HG02840 (cell line): ENCODE measurements around the gene NANP.

Source experiments
- ATAC-seq: cut with Tn5 transposase; IDR thresholded peaks from one replicate; pipeline ENCODE4 v1.9.1; 2021; ENCODE audit warnings: mild to moderate bottlenecking, moderate library complexity, moderate number of reproducible peaks; ENCODE audit not compliant: unreplicated experiment, low FRiP score

The NANP gene

DNA sequence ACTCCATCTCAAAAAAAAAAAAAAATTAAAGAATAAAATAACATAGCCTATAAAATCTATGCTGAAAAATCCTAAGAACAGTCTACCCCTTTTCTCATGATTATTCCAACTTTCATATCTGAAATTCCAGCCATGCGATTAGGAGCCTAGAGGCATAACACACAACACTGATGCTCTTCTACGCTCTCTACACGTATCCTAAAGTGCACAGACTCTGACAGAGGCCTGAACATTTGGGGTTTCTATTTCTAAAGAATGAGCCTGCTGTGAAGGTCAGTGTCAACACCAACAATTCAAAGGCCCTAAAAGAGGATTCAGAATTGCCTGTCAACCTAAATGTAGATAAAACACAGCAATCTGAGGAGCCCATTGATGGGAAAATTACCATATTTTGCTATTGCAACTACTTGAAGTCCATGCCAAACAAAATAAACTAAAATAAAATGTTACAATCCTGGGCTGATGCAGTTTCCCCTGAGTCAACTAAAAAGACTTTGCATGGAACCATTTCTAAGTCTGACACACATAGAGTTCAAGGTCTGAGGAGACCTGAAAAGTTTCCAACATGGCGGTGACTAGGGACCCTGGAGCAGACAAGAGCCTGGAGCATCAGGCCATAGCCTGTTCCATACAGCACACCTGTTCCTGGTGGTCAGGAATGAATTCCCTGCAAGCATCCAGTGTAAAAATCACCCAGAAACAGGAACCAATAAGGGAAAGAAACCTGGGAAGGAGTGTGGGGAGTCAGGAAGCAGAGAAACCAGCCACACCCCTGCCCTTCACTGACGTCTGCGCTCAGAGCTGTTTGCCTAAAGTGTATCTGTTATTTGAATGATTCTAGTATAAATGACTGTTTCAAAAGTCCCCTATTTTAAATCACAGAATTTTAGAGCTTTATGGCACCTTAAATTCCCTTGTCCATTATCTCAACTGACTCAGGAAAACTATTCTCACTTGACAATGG, 50.2 kb downstream of the NANP start:
- ATAC-seq, result no peak

DNA sequence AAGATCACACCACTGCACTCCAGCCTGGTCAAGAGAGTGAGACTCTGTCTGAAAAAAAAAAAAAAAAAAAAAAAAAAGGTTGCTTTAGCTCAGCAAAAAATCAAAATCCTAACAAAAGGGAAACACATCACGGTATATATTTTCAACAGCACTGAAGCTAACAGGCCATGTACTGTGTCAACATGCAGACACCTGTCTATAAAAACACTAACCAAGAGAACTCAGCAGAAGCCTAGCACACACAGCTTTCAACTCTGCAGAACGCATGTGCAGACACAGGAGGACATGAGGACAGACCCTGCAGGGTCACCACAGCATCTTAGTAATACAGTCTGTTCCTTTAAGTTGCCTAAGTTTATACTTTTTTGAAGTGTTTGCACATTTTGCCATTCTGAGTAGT, 52.0 kb downstream of the NANP start:
- ATAC-seq, result no peak

DNA sequence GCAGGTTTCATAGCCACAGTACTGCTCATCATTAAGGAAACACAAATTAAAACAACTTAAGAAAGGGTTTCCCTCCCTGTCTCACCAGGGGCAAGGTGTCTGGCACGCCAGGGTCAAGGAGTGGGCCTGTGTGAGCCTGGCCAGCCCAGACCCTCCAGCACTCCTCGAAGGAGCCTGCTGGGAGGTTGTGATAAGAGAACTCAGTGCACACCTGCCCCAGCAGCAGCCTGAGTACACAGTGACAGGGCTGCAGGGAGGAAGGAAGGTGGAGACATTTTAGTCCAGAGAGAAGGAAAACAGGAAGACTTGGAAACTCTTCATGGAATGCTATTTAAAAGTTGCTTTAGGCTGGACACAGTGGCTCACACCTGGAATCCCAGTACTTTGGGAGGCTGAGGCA, 52.6 kb downstream of the NANP start:
- no peak for ATAC-seq

DNA sequence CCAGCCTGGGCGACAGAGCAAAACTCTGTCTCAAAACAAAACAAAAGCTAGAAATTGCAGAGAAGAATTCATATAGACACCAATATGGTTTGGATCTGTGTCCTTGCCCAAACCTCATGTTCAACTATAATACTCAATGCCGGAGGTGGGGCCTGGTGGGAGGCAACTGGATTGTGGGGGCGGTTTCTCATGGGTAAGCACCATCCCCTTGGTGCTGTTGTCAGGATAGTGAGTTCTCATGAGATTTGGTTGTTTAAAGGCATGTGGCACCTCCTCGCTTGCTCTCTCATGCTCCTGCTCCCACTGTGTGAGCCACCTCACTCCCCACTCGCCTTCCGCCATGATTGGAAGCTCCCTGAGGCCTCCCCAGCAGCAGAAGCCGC, 53.7 kb downstream of the NANP start:
- ATAC-seq, result no peak

DNA sequence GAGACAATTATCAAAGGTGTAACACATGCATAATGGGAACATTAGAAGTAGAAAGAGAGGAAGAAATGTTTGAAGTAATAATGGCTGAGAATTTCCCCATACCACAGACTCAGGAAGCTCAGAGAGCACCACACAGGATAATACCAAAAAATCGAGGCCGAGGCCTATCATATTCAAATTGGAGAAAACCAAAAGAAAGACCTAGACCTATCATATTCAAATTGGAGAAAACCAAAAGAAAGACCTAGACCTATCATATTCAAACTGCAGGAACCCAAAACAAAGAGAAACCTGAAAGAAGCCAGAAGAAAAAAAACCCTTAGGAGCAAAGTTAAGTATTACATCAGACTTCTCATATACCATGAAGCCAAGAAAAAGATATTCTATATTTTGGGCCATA, 56.5 kb downstream of the NANP start:
- no peak for ATAC-seq

DNA sequence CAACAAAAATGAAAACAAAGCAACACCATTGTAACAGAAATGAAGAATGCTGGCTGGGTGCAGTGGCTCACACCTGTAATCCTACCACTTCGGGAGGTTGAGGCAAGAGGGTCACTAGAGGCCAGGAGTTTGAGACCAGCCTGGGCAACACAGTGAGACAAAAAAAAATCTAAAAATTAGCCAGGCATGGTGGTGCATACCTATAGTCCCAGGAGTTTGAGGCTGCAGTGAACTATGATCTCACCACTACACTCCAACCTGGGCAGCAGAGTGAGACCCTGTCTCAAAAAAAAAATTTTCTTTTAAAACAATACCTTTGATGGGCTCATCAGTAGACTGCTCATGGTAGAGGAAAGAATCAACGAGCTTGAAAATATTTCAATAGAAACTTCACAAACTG, 57.0 kb downstream of the NANP start:
- ATAC-seq, result no peak

DNA sequence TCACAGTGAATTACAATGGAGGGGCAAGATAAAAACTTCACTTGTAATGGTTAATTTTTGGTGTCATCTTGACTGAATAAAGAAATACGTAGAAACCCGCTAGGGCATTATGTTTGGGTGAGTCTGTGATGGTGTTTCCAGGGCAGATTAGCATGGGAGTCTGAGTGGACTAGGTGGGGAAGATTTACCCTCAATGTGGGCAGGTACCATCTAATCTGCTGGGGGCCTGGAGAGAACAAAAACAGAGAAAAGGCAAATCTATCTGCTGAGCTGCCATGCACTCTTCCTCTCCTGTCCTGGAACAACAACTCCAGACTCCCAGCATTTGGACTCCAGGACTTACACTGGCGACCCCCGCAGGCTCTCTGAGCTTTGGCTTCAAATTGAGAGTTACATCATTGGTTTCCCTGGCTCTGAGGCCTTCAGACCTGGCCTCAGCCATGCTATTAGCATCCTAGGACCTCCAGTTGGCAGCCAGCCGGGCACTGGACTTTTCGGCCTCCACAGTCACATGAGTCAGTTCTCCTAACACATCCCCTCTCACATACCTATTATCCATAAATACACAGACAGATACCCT, 58.1 kb downstream of the NANP start:
- no peak for ATAC-seq

DNA sequence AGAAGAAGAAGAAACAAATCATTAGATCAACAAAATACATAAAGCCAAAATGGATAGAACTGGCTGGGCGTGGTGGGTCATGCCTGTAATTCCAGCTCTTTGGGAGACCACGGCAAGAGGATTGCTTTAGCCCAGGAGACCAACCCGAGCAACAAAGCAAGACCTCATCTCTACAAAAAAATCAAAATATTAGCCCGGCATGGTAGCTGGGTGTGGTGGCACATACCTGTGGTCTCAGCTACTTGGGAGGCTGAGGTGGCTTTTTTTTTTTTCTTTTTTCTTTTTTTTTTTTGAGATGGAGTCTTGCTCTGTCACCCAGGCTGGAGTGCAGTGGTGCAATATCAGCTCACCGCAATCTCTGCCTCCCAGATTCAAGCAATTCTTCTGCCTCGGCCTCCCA, 59.9 kb downstream of the NANP start:
- no peak for ATAC-seq

DNA sequence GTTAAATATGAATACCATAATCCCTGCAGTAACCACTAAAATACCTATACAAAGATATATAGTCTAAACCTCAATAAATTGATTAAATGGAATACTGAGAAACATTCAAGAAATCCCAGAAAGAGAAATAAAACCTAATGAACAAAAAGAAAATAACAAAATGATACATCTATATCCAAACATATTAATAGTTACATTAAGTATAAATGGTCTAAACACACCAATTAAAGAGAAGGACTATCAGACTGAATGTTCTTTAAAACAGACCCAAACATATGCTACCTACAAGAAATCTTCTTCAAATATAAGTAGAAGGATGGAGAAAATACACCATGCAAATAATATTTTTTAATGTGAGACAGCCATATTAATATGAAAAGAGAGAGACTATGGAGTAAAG, 60.5 kb downstream of the NANP start:
- no peak for ATAC-seq
